Loucy (cell line): ENCODE measurements around the gene CEP112.
"Not testable (repeated sequence)": the region's sequence is repeated elsewhere in the genome, so short reads cannot be mapped to it uniquely, and the experiment has no call there.

ENCODE experiments used
- H2AFZ ChIP-seq: fragments of 200-600 bp; sonication (generic); 2 replicates; pipeline ENCODE4 v1.6.0; 2016; ENCODE audit warnings: antibody characterized with exemption, mild to moderate bottlenecking, low read length, moderate library complexity
- H3F3A ChIP-seq: fragments of 200-600 bp; 2 replicates; pipeline ENCODE4 v1.6.0; 2016; ENCODE audit warnings: antibody characterized with exemption, low read depth, mild to moderate bottlenecking
- H3K27me3 ChIP-seq: fragments of 200-600 bp; sonication (generic); 2 replicates; pipeline ENCODE4 v1.6.1; 2014; ENCODE audit warnings: low read length, mild to moderate bottlenecking; ENCODE audit not compliant: insufficient read depth, poor library complexity, severe bottlenecking
- H3K36me3 ChIP-seq: fragments of 200-600 bp; sonication (generic); 2 replicates; pipeline ENCODE4 v1.6.1; 2016; ENCODE audit warnings: low read length; ENCODE audit not compliant: insufficient read depth
- H3K4me1 ChIP-seq: fragments of 200-600 bp; sonication (generic); 2 replicates; pipeline ENCODE4 v1.5.1; 2014; ENCODE audit warnings: low read length, mild to moderate bottlenecking; ENCODE audit not compliant: insufficient read depth, poor library complexity, severe bottlenecking
- H3K4me2 ChIP-seq: fragments of 200-600 bp; sonication (generic); 2 replicates; pipeline ENCODE4 v1.6.0; 2014; ENCODE audit warnings: antibody characterized with exemption, low read length, low read depth, mild to moderate bottlenecking; ENCODE audit not compliant: poor library complexity, severe bottlenecking
- H3K4me3 ChIP-seq: fragments of 200-600 bp; sonication (generic); 2 replicates; pipeline ENCODE4 v1.5.1; 2014; ENCODE audit warnings: low read length, mild to moderate bottlenecking, mixed read lengths; ENCODE audit not compliant: poor library complexity, severe bottlenecking
- H3K79me2 ChIP-seq: fragments of 200-600 bp; sonication (generic); 2 replicates; pipeline ENCODE4 v1.6.1; 2014; ENCODE audit warnings: low read length; ENCODE audit not compliant: insufficient read depth
- H3K9ac ChIP-seq: fragments of 200-600 bp; sonication (generic); 2 replicates; pipeline ENCODE4 v1.6.0; 2014; ENCODE audit warnings: mild to moderate bottlenecking, low read depth, low read length, moderate library complexity; ENCODE audit not compliant: poor library complexity, severe bottlenecking
- H3K9me2 ChIP-seq: fragments of 200-600 bp; sonication (generic); replicated peaks from 2 replicates; pipeline ENCODE4 v1.6.1; 2016; ENCODE audit warnings: low read depth, low read length, mixed read lengths
- H3K9me3 ChIP-seq: fragments of 200-600 bp; sonication (generic); 2 replicates; pipeline ENCODE4 v1.6.1; 2014; ENCODE audit warnings: mild to moderate bottlenecking, antibody characterized with exemption, low read length, low read depth; ENCODE audit not compliant: insufficient read depth
- H4K20me1 ChIP-seq: fragments of 200-600 bp; sonication (generic); 2 replicates; pipeline ENCODE4 v1.6.0; 2014; ENCODE audit warnings: antibody characterized with exemption, low read length, mild to moderate bottlenecking; ENCODE audit not compliant: insufficient read depth, poor library complexity, severe bottlenecking
- CTCF ChIP-seq: fragments of 200-600 bp; sonication (generic); conservative IDR thresholded peaks from 2 replicates; pipeline ENCODE4 v1.5.1; 2014; ENCODE audit warnings: mild to moderate bottlenecking, antibody characterized with exemption, low read length
- EZH2phosphoT487 ChIP-seq: fragments of 200-600 bp; IDR thresholded peaks from 2 replicates; pipeline ENCODE4 v1.6.1; 2018; ENCODE audit warnings: antibody characterized with exemption, mild to moderate bottlenecking, moderate library complexity, borderline replicate concordance

CEP112 gene

DNA sequence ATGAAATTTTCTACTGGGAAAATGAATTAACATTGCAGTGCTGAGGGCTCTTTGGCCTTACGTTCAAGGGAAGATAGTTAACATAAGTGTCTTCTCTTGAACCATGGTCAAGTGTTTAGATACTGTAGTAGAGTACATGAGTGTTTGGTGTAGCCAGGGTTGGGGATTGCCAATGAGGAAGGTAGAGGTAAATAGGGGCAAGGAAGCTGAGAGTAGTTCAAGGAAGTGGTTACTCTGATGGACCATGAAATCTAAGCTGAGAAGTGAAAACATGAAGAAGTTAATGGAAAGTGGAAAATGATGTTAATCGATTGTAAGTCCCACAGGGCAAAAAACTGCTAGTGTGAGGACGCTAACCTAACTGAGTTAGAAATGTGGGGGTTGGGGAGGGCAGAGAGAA is 380.9 kb downstream of the CEP112 start:
- Histone ChIP-seq H3K79me2 (no peaks in the 10 kb centered on the region), H3K36me3 (no peaks in the 10 kb centered on the region), H3K9ac (no peak overlapping the region), H3K9me2 (no peaks in the 10 kb centered on the region), H3K9me3 (peaks cover 3% of the 10 kb centered on the region; the same call in 1 of the 2 replicates), H4K20me1 (no peaks in the 10 kb centered on the region), H3K4me2 (no peak overlapping the region), H3K4me1 (no peaks in the 10 kb centered on the region), H2AFZ (no peak overlapping the region), H3K4me3 (no peak overlapping the region), H3F3A (no peaks in the 10 kb centered on the region), H3K27me3 (no peaks in the 10 kb centered on the region)
- TF ChIP-seq EZH2phosphoT487 (no peak), CTCF (no peak)

DNA sequence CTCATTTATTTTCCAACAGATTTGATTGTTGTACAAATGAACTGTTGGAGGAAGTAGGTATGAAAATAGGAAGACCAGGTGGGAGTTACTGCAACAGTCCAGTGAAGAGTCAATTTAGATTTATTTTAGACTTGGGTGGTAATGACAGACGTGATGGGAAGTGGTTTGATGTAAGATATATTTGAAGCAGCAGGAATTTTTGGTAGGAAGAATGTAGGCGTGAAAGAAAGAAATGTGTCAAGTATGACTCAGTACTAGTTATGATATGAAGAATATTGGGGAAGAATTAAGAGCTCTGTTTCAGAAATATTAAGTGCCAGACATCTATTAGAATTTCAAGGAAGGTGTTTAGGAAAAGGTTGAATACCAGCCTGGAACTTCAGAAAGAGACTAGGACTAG is 382.6 kb downstream of the CEP112 start:
- H3K9me3 ChIP-seq, result peaks cover 3% of the 10 kb centered on the region; the same call in 1 of the 2 replicates

GRCh38 chr17:65808566-65808965 is 383.4 kb downstream of the CEP112 start:
- H3K9me3 ChIP-seq, H3K4me2 ChIP-seq, H3K79me2 ChIP-seq, H3K27me3 ChIP-seq, H3K36me3 ChIP-seq, H3K4me1 ChIP-seq, H3K9me2 ChIP-seq, H3K4me3 ChIP-seq, H4K20me1 ChIP-seq, H2AFZ ChIP-seq, H3K9ac ChIP-seq, H3F3A ChIP-seq: not testable (repeated sequence)

More for the DNA sequence above, 382.6 kb downstream of the CEP112 start:
- Histone ChIP-seq H3K4me3 (no peak overlapping the region), H3K36me3 (no peaks in the 10 kb centered on the region), H2AFZ (no peak overlapping the region), H3K4me1 (no peaks in the 10 kb centered on the region), H3K27me3 (no peaks in the 10 kb centered on the region), H3K79me2 (no peaks in the 10 kb centered on the region), H3F3A (no peaks in the 10 kb centered on the region), H3K4me2 (no peak overlapping the region), H3K9me2 (no peaks in the 10 kb centered on the region), H4K20me1 (no peaks in the 10 kb centered on the region), H3K9ac (no peak overlapping the region)
- TF ChIP-seq EZH2phosphoT487, result no peak
- TF ChIP-seq CTCF, result no peak

DNA sequence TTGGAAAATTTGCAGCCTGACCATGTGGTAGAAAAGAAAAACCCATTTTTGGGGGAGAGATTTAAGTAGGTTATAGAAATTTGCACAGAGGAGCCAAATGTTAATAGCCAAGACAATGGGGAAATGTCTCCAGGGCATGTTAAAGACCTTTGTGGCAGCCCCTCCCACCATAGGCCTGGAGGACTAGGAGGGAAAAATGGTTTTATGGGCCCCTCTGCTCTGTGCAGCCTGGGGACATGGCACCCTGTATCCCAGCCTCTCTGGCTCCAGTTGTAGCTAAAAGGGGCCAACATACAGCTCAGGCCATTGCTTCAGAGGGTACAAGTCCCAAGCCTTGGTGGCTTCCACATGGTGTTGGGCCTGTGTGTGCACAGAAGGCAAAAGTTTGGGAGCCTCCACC is 384.6 kb downstream of the CEP112 start:
- Histone ChIP-seq H3K4me1 (no peaks in the 10 kb centered on the region), H3K9me3 (peaks cover 3% of the 10 kb centered on the region; the same call in 1 of the 2 replicates), H3K79me2 (no peaks in the 10 kb centered on the region), H4K20me1 (no peaks in the 10 kb centered on the region), H3K36me3 (no peaks in the 10 kb centered on the region), H2AFZ (no peak overlapping the region), H3K27me3 (no peaks in the 10 kb centered on the region), H3K4me2 (no peak overlapping the region), H3K9me2 (no peaks in the 10 kb centered on the region), H3F3A (no peaks in the 10 kb centered on the region), H3K4me3 (no peak overlapping the region), H3K9ac (no peak overlapping the region)
- TF ChIP-seq EZH2phosphoT487 (no peak), CTCF (no peak)
